ENCODE measurements around the gene SRXN1.
"Not testable (repeated sequence)": the region's sequence is repeated elsewhere in the genome, so short reads cannot be mapped to it uniquely, and the experiment has no call there.

SRXN1 gene

DNA sequence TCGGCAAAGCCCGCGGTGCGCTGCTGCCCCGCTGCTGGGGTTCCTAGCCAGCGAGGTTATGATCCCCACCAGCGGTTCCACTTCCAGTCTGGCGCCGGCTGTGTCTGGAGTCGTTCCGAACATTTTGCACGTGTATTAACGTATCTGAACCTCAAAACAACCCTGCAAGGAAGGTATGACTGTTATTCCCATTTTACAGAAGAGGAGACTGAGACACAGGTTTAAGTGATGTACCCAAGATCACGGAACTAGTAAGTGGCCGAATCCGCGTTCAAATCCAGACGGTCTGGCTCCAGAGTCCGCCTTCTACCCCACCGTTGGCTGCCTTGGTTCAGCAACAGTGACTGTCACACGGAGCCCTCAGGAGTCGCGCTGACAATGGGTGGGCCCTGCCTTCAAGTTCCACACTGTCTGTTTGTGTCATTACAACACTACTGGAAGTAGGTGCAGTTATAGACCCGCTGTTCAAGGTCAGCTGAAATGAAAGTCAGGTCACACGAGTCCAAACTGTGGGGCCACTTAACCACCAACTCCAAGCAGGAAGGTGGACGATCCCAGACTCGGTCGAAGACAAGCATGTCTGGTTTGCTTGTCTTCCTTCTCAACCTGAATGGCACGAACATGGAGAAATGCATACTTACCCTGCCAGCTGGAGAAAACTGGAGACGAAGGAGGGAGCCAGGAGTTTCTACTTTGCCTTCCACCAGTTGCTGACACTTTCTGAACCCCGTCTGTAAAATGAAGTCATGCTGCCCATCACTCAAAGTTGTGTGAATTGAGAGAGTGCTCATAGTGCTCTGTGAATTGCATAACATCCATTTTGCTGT lies 803 bp upstream of the SRXN1 start:
- no peak for DNase-seq

DNA sequence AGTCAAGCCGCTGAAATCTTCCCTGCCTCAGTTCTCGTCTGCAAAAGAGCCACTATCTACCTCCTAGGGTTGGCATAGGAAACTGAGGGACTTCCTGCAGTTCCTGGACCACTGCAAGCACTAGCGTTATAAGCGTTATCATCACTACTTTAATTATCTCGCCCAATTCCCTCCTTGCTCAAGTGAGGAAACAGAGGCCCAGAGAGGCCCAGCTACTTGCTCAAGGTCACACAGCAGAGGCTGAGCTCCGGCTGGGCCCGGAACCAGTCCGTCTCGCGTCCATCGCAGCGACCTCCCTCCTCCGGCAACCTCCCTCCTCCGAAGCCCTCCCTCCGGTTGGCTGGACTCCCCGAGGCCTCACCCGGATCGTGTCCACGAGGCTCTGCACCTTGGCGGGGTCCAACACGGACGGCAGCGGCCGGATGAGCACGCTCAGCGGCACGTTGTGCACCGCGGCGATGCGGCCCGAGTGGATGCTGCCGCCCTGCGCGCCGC lies 338 bp downstream of the SRXN1 start:
- no peak for DNase-seq

DNA sequence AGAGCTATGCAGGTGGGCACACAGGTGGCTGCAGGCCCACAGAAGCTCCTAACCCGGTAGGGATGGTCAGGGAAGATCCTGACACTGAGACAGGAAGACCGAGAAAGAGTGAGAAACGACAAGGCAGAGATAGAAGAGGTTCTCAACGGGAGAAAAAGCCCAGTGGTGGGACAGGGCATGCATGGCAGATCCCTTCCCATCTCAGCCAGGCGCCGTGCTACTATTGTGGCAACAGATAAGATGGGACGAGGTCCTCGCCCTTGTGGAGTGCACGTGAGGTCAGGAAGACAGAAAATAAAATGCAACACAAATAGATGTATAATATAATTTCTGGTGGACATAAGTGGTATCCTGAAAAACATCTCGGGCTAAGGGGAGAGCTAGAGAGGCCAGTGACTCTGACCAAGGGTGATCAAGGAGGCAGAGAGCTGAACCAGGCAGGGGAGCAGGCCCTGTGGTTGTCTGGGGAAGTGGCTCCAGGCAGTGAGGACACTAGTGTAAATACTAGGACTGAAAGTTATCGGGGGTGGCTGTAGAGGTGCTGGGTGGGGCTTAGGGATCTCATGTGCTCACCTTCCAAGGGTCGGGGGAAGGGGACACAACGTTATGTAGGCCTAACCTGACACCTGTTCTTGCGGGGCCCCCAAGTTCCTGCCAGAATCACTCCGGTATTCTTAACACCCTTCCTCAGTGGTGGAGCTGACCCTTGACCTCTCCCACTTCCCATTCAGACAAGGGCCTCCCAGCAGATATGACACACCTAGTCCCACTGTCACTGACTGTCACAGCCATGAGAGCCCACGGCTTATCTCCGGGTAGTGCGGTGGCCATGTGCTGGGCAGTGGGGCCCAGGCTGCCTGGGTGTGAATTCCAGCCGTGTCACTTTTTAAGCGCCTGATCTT lies 1.0 kb downstream of the SRXN1 start:
- no peak for DNase-seq

DNA sequence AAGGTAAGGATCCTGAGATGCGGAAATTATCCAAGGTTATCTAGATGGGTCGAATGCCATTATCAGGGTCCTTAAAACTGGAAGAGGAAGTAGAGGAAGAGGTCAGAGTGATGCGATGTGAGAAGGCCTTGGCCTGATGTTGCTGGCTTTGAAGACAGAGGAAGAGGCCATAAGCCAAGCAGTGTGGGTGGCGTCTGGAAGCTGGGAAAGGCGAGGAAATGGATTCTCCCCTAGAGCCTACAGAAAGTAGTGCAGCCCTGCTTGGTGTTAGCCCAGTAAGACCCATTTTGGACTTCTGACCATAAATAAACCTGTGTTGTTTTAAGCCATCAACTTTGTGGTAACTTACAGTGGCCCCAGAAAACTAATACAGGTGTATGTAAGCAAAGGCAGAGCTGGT lies 2.0 kb downstream of the SRXN1 start:
- no peak for DNase-seq

DNA sequence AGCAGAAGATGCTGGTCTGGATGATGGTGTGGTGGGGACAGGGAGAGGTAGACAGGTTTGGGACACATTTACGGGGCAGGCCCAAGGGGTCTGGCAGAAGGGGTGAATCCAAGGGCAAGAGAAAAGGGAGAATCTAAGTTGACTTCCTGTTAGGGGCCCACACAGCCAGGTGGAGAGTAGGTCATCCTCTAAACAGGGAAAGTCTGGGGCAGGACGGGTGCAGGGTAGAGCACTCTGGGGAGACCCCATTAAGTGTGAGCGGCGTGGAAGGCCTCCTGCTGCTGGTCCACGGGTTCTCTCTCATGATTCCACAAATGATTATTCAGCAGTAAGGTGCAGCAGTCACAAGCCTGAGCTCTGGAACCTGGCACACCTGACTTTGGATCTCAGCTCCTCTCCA lies 2.7 kb downstream of the SRXN1 start:
- no peak for DNase-seq

DNA sequence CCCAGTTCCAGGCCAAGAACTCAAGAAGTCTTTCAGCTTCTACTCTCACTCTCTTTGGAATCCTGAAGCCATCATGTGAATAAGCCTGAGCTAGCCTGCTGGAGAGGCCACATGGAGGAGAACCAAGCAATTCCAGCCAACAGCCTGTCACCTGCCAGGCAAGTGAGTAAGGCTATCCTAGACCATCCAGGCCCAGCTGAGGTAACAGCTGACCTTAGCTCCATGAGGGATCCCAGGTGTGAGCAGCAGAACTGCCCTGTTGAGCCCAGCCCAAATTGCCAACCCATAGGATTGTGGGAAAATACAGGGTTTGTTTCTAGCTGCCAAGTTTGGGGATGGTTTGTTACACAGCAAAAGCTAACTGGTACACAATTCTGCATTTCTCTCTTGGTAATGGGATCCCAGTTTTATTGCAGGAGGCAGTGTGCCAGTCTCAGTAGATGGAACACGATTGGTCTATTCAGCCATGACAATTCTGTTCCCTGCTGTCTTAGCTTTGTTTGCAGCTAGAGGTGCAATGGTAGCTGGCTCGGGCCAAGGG lies 5.5 kb downstream of the SRXN1 start:
- DNase-seq = no peak

DNA sequence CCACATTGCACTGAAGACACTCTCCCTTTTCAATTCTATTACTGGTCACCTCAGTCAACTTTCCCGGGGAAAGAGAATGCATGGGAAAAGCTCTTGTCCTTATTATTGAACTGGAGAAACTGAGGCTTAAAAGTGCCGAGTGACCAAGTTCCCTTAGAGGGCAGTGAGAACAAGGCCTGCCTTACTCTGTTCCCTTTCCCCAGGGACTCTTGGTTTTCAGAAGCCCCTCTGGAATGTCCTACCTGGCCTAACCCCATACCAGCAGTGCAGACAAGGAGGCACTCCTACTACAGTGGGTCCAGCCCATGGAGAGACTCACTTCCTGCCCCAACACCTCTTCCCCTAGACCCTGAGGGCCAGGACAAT lies 6.1 kb downstream of the SRXN1 start:
- DNase-seq = no peak

DNA sequence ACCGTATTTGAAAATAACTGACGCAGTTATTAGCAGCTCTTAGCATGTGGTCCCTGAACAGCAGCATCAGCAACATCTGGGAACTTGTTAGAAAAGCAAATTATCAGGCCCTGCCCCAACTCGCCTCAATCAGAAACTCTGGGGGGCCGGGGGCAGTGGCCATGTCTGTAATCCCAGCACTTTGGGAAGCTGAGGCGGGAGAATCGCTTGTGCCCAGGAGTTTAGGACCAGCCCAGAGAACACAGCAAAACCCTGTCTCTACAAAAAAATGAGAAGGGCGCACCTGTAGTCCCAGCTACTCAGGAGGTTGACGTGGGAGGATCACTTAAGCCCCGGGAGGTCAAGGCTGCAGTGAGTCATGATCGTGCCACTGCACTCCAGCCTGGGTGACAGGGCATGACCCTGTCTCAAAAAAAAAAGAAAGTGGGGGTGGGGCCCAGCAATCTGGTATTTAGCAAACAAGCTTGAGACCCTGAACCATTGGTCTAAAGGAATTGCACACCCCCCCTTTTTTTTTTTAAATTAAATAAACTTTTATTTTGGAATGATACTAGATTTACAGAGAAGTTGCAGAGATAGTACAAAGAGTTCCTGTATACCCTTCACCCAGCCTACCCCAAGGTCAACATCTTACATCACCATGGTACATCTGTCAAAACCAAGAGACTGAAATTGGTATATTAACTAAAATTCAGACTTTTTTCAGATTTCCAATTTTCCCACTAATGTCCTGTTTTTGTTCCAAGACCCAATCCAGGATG lies 6.7 kb downstream of the SRXN1 start:
- no peak for DNase-seq

DNA sequence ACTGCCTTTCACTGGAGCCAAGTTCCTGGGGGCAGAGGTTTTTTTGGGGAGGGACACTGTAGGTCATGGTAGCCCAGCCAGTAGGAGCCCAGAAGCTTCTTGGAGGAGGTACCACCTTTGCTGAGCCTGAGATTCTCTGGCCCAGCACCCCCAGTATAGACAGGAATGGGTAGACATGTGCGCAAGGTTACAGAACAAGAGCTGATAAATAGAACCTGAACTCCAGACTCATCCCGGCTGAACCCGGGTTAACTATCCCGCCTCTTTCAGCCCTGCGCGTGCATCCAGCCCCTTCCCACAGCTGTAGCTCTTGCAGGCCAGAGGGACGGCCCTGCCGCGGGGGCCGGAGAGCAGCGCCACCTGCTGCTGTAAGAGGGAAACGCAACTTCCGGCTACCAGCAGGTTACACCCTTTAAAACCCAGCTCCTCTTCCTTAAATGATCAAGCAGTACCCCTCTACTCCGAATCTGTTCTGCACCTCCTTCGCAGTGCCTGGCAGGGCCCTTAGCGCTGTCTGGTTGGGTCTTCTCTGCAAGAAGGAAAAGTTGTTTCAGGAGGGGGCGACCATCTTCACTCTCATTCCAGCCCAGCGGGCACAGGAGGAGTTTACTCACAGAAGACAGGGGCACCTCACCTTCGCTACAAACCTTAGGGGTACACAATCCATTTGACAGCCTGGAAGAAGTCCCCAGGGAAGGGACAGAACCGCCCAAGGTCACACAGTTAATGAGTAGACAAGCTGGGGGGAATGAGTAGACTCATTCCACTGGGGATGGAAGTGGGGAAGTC lies 7.5 kb downstream of the SRXN1 start:
- peak; percentile 71 for DNase-seq

DNA sequence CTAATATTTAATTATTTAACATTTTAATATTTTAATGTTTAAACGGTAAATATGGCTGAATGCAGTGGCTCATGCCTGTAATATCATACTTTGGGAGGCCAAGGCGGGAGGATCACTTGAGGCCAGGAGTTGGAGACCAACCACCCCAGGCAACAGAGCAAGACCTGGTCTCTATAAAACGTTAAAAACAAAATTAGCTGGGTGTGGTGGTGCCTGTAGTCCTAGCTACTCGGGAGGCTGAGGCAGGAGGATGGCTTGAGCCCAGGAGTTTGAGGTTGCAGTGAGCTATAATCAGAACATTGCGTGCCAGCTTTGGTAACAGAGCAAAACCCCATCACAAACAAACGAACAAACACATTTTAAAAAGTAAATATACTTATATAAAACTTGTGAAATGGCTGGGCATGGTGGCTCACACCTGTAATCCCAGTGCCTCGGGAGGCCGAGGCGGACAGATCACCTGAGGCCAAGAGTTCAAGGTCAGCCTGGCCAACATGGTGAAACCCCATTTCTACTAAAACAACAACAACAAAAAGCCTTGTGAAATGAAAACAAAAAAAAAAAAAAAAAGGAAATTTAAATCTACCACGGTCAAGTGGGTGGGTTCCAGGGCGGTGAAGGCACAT lies 8.2 kb downstream of the SRXN1 start:
- no peak for DNase-seq

DNA sequence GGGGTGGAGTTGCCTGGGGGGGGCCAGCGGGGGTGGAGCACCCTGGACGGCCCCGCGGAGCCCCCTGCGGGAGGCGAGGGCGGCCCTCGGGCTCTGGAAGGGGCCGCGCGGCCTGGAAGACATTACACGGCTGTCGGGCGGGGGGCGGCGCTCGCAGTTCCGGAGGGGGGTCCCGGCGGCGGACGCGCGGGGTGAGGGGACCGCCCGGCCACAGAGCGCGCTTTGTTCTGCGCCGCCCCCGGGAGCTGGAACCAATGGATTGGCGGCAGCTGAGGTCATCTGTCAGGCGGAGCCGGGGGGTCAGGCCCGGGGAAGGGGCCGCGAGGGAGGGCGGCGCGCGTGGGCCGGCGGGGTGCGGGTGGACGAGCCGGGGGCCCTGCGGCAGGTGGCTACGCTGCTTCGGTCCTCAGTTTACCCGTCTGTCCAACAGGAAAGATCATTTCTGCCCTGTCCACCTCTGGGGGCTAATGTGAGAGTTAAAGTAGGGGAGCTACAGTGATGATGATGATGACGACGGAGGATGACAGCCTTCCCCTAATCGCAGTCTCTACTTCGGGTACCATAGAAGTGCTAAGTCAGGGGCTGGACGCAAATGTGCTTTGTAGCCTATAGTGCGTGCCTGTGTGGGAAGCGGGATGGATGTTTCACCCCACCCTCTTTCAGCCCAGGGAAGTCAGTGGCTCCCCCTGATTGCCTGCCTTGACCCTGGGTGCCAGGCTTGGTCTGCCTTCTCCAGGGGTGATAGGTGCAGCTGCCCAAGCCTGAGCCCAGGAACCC lies 10.4 kb downstream of the SRXN1 start:
- no peak for DNase-seq

DNA sequence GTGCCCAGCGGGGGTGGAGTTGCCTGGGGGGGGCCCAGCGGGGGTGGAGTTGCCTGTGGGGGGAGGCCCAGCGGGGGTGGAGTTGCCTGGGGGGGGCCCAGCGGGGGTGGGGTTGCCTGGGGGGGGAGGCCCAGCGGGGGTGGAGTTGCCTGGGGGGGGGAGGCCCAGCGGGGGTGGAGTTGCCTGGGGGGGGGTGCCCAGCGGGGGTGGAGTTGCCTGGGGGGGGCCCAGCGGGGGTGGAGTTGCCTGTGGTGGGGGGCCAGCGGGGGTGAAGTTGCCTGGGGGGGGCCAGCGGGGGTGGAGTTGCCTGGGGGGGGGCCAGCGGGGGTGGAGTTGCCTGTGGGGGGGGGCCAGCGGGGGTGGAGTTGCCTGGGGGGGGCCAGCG lies 11.0 kb downstream of the SRXN1 start:
- not testable (repeated sequence) for DNase-seq

DNA sequence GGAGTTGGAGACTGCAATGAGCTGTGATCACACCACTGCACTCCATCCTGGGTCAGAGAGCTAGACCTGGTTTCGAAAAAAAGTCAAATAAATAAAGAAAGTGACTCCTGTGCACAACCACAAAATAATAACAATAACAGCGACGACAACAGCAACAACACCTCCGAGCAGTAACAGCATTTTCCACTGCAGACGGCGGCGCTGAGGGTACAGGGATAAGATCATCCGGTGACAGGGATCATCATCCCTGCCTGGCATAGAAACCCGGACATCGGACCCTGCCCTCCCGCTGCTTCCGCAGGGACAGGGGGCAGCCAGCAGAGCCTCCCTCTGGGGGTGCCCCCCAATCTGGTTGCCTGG lies 11.5 kb downstream of the SRXN1 start:
- no peak for DNase-seq

DNA sequence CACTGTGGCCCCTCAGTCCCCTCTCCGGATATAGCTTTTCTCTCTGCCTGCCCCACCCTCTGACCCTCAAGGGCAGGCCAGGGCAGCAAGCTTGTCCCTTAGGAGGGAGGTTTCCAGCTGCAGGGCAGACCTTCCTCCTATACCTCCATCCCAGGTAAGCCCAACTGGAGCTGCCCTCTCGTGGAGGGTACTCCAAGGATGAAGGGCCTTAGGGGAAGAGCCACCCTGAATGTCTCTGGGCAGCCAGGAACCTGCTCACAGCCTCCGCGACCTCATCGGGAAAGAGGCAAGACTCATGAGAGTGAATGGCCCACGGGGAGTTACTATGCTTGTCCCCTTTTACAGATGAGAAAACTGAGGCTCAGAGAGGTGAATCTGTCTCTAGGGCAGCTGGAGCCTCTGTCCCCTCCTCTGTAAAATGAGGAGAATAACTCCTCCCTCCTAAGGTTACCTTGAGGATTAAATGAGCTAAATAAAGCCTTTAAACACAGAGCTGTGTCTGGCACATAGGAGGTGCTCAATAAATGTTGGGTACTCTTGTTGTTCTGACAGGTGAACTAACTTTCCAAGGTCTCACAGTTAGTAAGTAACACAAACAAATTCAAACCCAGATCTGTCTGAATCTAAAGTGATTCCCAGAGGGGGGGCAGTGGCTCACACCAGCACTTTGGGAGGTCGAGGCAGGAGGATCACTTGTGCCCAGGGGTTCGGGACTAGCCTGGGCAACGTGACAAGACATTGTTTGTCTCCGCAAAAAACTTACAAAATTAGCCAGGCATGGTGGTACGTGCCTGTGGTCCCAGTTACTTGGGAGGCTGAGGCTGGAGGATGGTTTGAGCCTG lies 12.1 kb downstream of the SRXN1 start:
- no peak for DNase-seq

DNA sequence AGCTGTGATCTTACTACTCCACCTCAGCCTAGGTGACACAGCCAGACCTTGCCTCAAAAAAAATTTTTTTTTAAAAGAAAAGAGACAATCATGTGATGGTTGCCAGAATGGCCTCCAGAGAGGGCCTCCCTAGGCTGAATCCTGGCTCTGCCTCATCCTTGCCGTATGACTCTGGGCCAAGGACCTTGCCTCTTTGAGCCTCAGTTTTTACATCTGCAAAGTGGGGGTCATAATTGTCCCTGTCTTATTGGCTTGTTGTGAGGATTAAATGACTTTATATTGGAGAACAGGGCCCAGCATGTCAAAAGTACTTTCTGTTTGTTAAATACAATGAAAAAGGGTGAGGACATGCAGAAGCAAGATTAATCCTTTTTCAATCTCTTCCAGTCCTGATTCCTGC lies 14.4 kb downstream of the SRXN1 start:
- DNase-seq = no peak

DNA sequence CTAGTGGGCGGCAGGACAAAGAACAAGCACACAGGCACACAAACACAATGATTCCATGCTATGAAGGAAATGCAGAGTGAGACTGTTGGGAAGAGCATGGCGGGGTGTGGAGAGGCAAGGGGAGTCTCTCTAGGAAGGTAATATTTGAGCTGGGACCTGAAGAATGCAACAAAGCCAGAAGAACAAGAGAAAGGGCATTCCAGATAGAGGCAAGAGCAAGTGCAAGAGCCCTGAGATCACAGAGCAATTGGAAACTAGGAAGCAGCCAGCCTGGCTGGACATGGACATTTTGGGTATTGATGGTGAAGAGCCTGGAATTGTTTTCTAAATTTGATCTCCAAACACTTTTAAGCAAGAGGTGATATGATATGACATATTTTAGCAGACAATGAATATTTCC lies 15.4 kb downstream of the SRXN1 start:
- DNase-seq = no peak

DNA sequence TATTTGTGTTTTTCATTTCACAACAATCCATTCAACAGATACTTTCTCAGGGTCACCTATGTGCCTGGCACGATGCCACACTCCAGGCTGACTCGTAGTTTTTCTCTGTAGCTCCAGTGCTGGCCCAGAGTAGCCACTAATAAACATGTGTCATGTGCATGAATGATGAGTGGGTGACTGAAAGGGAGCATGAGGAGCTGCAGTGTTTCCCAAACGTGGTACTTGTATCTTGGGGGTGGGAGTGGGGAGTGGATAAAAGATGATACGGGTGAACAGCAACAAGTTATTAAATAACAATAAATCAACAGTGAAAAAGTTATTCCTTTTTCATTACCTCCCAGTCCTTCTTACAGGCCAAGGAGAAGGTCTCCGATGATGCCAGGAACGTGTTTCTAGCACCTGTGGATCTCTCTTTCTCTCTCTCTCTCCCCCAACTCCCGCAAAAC lies 17.1 kb downstream of the SRXN1 start:
- no peak for DNase-seq

DNA sequence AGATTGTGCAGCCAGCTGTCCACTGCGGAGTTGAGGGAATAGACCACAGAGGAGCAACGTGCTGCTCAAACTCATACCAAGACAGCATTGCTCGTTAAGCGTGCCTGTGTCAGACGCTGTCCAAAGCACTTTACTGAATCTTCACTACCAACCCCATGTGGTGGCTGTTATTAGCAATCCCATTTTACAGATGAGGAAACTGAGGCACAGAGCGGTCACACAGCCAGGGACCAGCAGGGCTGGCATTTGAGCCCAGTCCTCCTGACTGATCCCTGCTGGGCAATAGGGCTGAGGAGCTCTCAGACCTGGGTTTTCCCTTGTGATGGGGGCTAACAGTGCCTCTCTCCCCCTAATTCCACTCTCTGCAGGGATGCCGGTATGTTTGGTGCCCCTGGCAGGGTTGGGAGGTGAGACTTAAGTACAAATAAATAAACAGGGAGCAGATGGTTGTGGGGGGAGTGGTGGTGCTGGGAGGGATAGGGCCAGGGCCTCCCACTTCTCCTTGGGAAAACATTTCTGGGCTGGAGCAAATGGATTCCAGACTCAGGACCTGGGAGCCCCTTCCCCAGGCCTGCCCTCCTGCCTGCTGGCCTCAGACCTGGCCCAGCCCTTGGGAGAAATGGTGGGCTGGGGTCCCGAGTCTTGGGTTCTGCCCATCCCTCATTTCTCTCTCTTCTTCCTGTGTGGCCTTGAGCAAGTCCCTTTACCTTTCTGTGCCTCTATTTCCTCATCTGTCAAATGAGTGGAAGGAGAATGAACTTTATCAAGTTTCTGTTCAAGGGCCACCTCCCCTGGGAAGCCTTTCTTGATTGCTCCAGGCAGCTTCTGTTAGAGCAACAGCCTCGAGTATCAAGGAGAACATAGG lies 17.7 kb downstream of the SRXN1 start:
- DNase-seq = no peak
